Right lobe of liver (tissue), 6 donors: ENCODE data around the gene SLC27A5. TPM values are rescaled to one million over a fixed set of nuclear protein-coding genes. Genes with fewer than 3 reads are reported as not detected.

ENCODE experiments used
- ATAC-seq, 4 donors: fragments of 200-7000 bp; cut with Tn5 transposase; one replicate each; pipeline ENCODE4 v1.9.1; 2020; ENCODE audit warnings: mild to moderate bottlenecking in 4 of 4, moderate library complexity in 4 of 4
- DNase-seq, 3 donors: peaks; one replicate each; pipeline ENCODE4 v3.0.0-alpha.2; 2020
- H3K27ac ChIP-seq, 3 donors: fragments of 200-600 bp; one replicate each; pipeline ENCODE4 v1.8.0; 2022
- H3K27me3 ChIP-seq, 2 donors: fragments of 200-600 bp; one replicate each; pipeline ENCODE4 v1.8.0; 2022
- H3K36me3 ChIP-seq, 4 donors: fragments of 200-600 bp; sonication (generic) in 1 of 4; one replicate each; pipeline versions ENCODE4 v1.5.1 to v1.8.0; 2017 to 2022; ENCODE audit warnings: control low read depth in 1 of 4
- H3K4me1 ChIP-seq, 4 donors: fragments of 200-600 bp; sonication (generic) in 1 of 4; one replicate each; pipeline versions ENCODE4 v1.5.1 to v1.8.0; 2017 to 2022; ENCODE audit warnings: control low read depth in 1 of 4
- H3K4me3 ChIP-seq, 3 donors: fragments of 200-600 bp; one replicate each; pipeline ENCODE4 v1.8.0; 2022
- H3K9me3 ChIP-seq, 4 donors: fragments of 200-600 bp; sonication (generic) in 1 of 4; one replicate each; pipeline versions ENCODE4 v1.5.1 to v1.8.0; 2017 to 2022; ENCODE audit warnings: control low read depth in 1 of 4
- POLR2A ChIP-seq: fragments of 450-650 bp; IDR thresholded peaks from one replicate; pipeline ENCODE4 v1.6.1; 2017; ENCODE audit warnings: antibody characterized with exemption, mild to moderate bottlenecking
- WGBS: methylation state at CpG from one replicate; pipeline ENCODE4 v1.1.6; 2018; ENCODE audit warnings: low coverage, low lambda C conversion rate; ENCODE audit not compliant: insufficient coverage; ENCODE audit errors: missing lambda C conversion rate; 5-methylcytosine and 5-hydroxymethylcytosine counted together
- intact Hi-C, 2 donors: fragments of 100-400 bp; cut with DNase I; formaldehyde crosslinking; loops; one replicate each; pipeline versions ENCODE4 v1.11.2 to v1.14.1; 2022
- total RNA-seq, 6 experiments: library from RNA; depleted of rRNA in 2 of 6; stranded (reverse); fragments of >200 nt in 2 of 6; fragmentation: NEBNext Ultra II Directional in 3 of 6; extraction: Animal tissue kit (Norgen Biotek cat#: 25700) in 3 of 6; gene quantifications; one replicate each; pipeline versions ENCODE4 v1.1.0 to v1.2.4, GENCODE V29; 2016 to 2023
- TF ChIP-seq, protein P1 (sequence below), 4 donors: fragments of 200-600 bp in 3 of 4; fragments of 450-650 bp in 1 of 4; IDR thresholded peaks; one replicate each; pipeline versions ENCODE4 v1.5.1 to v1.8.0; 2016 to 2022; ENCODE audit warnings: antibody characterized with exemption in 4 of 4, mild to moderate bottlenecking in 2 of 4
- donor health status: DM: no; HTN: yes; CAD: no.
- donor health status: DM: no; HTN: no; CAD: no.
- donor health status: DM: no; HTN: no; CAD: no.
- donor health status: DM: no; HTN: yes; CAD: no.
- donor health status: DM: no; HTN: yes; CAD: no.

The SLC27A5 gene
- total RNA-seq, 6 experiments from 2014 or later, result 107 to 737 (median 366) TPM

- ATAC-seq, result no peak
- Histone ChIP-seq H3K9me3 (no peaks in the 10 kb centered on the region), H3K27ac (no peak overlapping the region), H3K4me1 (peaks cover 0 to 22% (median 6%) of the 10 kb centered on the region in 4 donors), H3K4me3 (no peak overlapping the region), H3K27me3 (no peaks in the 10 kb centered on the region), H3K36me3 (peaks cover 17 to 68% (median 37%) of the 10 kb centered on the region in 4 donors)
- WGBS, result 88% methylated on average over 2 of the region's 2 CpGs
- TF ChIP-seq, protein P1, sequence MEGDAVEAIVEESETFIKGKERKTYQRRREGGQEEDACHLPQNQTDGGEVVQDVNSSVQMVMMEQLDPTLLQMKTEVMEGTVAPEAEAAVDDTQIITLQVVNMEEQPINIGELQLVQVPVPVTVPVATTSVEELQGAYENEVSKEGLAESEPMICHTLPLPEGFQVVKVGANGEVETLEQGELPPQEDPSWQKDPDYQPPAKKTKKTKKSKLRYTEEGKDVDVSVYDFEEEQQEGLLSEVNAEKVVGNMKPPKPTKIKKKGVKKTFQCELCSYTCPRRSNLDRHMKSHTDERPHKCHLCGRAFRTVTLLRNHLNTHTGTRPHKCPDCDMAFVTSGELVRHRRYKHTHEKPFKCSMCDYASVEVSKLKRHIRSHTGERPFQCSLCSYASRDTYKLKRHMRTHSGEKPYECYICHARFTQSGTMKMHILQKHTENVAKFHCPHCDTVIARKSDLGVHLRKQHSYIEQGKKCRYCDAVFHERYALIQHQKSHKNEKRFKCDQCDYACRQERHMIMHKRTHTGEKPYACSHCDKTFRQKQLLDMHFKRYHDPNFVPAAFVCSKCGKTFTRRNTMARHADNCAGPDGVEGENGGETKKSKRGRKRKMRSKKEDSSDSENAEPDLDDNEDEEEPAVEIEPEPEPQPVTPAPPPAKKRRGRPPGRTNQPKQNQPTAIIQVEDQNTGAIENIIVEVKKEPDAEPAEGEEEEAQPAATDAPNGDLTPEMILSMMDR (IDR thresholded peaks at IDR 0.05), result no peak
- TF ChIP-seq POLR2A, result no peak
- no peak for DNase-seq
- intact Hi-C loops, result no loop called here
Measured at GRCh38 chr19:58552655-58553054, 40.9 kb upstream of the SLC27A5 start.

GRCh38 chr19:58551577-58552471 lies 40.0 kb upstream of the SLC27A5 start:
- ATAC-seq, result no peak
- Histone ChIP-seq H3K4me3 (no peak overlapping the region), H3K27me3 (no peaks in the 10 kb centered on the region), H3K27ac (no peak overlapping the region), H3K36me3 (peaks cover 17 to 71% (median 41%) of the 10 kb centered on the region in 4 donors), H3K9me3 (no peaks in the 10 kb centered on the region), H3K4me1 (peaks cover 0 to 17% (median 6%) of the 10 kb centered on the region in 4 donors)
- 82% methylated on average over 8 of the region's 18 CpGs for WGBS
- intact Hi-C loops, result no loop called here
- DNase-seq, result no peak
- TF ChIP-seq POLR2A, result no peak
- TF ChIP-seq, protein P1 (IDR thresholded peaks at IDR 0.05), result no peak

DNA sequence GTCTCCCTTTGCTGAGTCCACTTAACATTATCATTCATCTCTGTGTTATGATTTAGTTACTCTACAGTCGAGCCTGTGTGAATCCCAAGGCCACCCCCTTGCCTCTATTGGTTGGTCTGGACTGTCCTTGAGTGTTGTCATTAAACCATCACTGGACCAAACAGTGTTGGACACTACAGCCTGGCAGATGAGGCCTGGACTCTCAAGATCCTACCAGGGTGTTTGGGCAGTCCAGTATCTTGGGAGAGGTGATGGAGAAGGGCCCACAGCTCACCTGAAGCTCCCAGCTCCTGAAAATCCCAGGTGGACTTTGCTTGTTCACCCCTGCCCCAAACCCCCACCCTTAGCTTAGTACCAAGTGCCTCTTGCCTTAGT lies 39.3 kb upstream of the SLC27A5 start:
- Histone ChIP-seq H3K27me3 (no peaks in the 10 kb centered on the region), H3K4me3 (no peak overlapping the region), H3K27ac (no peak overlapping the region), H3K9me3 (no peaks in the 10 kb centered on the region), H3K36me3 (peaks cover 17 to 64% (median 40%) of the 10 kb centered on the region in 4 donors), H3K4me1 (peaks cover 0 to 21% (median 9%) of the 10 kb centered on the region in 4 donors)
- no peak for ATAC-seq
- TF ChIP-seq, protein P1 (IDR thresholded peaks at IDR 0.05), result no peak
- TF ChIP-seq POLR2A, result no peak
- 36% methylated on average over 1 of the region's 1 CpG for WGBS
- no peak for DNase-seq
- intact Hi-C loops, result no loop called here

DNA sequence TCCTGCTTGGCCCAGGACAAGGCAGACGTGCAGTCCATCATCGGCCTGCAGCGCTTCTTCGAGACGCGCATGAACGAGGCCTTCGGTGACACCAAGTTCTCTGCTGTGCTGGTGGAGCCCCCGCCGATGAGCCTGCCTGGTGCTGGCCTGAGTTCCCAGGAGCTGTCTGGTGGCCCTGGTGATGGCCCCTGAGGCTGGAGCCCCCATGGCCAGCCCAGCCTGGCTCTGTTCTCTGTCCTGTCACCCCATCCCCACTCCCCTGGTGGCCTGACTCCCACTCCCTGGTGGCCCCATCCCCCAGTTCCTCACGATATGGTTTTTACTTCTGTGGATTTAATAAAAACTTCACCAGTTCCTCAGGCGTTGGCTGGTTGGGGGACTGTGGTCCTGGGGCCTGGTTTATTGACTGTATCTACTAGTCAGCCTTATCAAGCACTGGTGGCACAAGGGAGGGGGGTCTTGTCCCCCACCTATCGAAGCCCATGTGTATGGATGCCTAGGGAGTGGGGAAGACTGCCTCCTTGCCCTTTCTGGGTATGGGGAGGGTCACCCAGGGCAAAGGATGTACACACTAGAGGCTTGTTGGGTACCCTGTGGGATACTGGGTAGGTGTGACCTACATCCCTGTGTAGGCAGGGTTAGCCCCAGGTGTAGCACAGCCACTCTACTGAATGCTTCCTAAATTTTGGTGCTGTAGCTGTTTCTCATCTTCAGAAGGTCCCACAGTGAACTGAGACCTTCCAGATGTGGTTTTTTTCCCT lies 38.8 kb upstream of the SLC27A5 start:
- Histone ChIP-seq H3K9me3 (no peaks in the 10 kb centered on the region), H3K27ac (no peak overlapping the region), H3K4me1 (peaks cover 0 to 25% (median 11%) of the 10 kb centered on the region in 4 donors), H3K27me3 (no peaks in the 10 kb centered on the region), H3K36me3 (peaks cover 17 to 61% (median 39%) of the 10 kb centered on the region in 4 donors), H3K4me3 (no peak overlapping the region)
- no peak for DNase-seq
- ATAC-seq, result no peak
- 89% methylated on average over 10 of the region's 13 CpGs for WGBS
- intact Hi-C loops, result no loop called here
- TF ChIP-seq, protein P1 (IDR thresholded peaks at IDR 0.05), result no peak
- no peak for TF ChIP-seq POLR2A
